ENCODE results near the gene MRPL18.

Gene MRPL18

DNA sequence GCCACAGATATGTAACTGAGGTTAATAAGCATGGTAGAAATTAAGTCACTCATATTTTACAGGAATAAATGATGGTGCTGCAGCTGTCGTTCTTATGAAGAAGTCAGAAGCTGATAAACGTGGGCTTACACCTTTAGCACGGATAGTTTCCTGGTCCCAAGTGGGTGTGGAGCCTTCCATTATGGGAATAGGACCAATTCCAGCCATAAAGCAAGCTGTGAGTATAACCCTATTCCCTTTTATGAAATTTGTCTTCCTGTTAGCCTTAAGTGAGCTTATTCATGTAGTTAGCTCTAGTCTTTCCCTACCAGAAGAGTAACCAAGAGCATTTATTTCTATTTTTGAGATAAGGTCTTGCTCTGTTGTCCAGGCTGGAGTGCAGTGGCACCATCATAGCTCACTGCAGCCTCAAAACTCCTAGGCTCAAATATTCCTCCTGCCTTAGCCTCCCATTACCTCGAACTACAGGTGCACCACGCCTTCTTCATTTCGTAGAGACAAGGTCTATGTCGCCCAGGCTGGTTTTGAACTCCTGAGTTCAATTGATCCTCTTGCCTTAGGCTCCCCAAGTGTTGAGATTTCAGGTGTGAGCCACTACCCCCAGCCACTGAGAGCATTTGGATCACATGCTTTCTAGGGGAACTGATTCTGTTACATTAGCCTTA, 12.9 kb upstream of the MRPL18 start:
- TF ChIP-seq, protein P1, sequence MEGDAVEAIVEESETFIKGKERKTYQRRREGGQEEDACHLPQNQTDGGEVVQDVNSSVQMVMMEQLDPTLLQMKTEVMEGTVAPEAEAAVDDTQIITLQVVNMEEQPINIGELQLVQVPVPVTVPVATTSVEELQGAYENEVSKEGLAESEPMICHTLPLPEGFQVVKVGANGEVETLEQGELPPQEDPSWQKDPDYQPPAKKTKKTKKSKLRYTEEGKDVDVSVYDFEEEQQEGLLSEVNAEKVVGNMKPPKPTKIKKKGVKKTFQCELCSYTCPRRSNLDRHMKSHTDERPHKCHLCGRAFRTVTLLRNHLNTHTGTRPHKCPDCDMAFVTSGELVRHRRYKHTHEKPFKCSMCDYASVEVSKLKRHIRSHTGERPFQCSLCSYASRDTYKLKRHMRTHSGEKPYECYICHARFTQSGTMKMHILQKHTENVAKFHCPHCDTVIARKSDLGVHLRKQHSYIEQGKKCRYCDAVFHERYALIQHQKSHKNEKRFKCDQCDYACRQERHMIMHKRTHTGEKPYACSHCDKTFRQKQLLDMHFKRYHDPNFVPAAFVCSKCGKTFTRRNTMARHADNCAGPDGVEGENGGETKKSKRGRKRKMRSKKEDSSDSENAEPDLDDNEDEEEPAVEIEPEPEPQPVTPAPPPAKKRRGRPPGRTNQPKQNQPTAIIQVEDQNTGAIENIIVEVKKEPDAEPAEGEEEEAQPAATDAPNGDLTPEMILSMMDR (IDR thresholded peaks at IDR 0.05; ENCODE audit: control insufficient read depth, extremely low read depth, insufficient read depth): no peak
- H3K4me3 ChIP-seq (ENCODE audit: low read depth, low read length): no peak overlapping the region
- no peak for DNase-seq (ENCODE audit: low read depth)

DNA sequence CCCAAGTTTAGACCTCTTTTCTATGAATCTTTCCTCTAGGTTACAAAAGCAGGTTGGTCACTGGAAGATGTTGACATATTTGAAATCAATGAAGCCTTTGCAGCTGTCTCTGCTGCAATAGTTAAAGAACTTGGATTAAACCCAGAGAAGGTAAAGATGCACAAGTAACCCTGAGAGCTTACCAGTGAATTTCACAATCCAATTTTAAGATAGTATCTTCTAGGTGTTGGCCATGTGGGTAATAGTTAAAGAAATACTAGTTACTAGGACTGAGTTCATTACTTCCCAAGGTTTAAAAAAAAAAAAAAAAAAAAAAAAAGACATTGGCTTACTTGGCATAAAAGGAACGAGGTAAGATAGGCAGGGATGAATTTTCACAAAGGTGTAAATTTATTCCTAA, 12.1 kb upstream of the MRPL18 start:
- H3K4me3 ChIP-seq (ENCODE audit: low read depth, low read length): no peak overlapping the region
- TF ChIP-seq, protein P1 (IDR thresholded peaks at IDR 0.05; ENCODE audit: control insufficient read depth, extremely low read depth, insufficient read depth): no peak
- no peak for DNase-seq (ENCODE audit: low read depth)

DNA sequence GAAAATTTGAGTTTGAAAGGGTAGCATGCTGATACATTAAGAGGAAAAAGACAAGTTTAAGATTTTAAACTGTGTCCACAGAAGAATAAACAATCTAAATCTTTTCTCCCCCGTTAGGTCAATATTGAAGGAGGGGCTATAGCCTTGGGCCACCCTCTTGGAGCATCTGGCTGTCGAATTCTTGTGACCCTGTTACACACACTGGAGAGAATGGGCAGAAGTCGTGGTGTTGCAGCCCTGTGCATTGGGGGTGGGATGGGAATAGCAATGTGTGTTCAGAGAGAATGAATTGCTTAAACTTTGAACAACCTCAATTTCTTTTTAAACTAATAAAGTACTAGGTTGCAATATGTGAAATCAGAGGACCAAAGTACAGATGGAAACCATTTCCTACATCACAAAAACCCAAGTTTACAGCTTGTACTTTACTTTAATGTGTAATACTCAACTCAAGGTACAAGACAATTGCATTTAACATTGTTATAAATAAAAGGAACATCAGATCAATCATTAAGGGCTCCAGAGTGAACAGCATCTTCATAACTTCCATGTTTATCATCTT, 11.6 kb upstream of the MRPL18 start:
- no peak for DNase-seq (ENCODE audit: low read depth)
- H3K4me3 ChIP-seq (ENCODE audit: low read depth, low read length): no peak overlapping the region
- TF ChIP-seq, protein P1 (IDR thresholded peaks at IDR 0.05; ENCODE audit: control insufficient read depth, extremely low read depth, insufficient read depth): no peak

DNA sequence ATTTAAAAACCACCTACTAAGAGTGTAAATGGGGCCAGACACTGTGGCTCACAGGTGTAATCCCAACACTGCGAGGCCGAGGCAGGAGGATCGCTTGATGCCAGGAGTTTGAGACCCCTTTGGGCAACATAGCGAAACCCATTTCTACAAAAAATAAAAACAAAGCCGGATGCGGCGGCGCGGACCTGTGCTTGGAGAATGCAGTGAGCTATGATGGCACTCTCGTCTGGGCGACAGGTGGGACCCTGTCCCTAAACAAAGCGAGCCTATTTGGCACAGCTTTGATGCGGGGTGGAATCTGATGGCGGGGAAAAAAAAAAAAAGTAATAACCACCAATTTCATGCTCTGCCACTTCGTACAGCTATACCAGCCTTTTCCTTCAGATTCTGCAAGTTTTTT, 2.0 kb upstream of the MRPL18 start:
- TF ChIP-seq, protein P1 (IDR thresholded peaks at IDR 0.05; ENCODE audit: control insufficient read depth, extremely low read depth, insufficient read depth): no peak
- peak overlapping the region; percentile 98 for H3K4me3 ChIP-seq (ENCODE audit: low read depth, low read length)
- no peak for DNase-seq (ENCODE audit: low read depth)

DNA sequence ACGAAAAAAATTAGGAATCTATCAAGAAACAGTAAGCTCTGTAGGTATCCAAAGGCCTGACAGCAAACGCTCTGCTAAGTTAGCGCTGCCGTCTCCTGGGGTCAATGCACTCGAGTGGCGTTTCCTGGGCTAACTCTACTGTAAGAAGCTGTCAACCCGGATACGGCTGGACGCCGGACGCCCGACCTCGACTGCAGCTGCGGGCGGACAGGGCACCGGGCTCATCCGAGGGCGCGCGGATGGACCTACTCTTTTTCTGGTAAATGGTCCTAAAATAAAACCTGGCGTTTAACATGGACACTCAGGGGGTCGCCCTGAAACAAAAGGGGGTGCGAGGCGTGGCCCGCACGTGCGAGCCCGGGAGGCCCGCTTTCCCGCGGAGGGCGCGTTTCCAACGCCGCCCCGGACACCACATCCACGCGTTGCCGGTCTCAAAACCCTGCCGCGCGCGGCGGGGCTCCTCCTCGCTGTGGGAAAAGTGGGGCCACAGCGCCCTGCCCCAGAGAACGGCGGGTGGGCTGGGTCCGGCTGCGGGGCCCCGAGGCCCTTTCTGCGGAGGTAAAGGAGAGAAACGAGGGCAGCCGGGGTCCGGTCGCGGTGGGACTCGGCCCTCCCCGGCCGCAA, 1.4 kb upstream of the MRPL18 start:
- no peak for DNase-seq (ENCODE audit: low read depth)
- TF ChIP-seq, protein P1 (IDR thresholded peaks at IDR 0.05; ENCODE audit: control insufficient read depth, extremely low read depth, insufficient read depth): no peak
- H3K4me3 ChIP-seq (ENCODE audit: low read depth, low read length): peak overlapping the region; percentile 98

DNA sequence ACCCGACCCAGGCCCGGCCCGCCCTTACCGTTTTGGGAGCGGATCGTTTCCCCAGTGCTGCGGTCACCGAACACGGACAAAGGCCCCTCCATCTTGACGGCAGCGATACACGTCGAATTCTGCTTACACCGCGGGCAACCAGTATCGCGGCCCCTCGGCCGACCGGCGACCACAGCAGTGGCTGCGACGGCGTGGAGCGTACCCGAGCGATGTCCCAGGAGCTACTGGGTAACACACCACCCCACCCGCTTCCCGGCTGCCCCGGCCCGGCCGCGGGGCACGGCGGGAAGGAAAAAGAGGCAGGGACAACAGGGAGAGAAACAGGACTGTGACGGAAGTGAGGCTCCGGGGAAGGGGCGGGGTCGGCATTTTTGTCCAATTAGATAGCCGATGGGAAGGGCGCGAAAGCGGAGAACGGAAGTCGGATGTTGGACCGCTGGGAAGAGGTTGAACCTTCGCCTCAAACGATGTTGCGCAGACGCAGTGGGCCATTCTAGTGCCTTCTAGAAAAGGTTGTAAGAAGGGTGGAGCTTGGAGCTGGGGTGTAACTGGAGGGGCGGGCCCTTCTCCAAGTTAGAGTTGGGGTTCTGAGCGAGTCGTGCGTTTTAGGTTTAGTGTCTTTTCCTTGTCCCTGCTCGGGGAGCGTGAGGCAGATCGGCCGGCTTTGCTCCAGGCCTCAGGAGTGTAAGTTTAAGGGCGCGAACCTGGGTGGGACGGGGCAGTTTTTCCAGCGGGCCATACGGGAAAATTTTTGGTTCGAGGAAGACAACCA, 704 bp upstream of the MRPL18 start, which contains the start of gene TCP1:
Gene TCP1 (minus strand): TSS at position 226 of the 772 bp plus-strand sequence. CDS start 134 bp downstream, at position 92.
- peak within 1 kb of the TSS; percentile 98 for H3K4me3 ChIP-seq (ENCODE audit: low read depth, low read length)
- DNase-seq (ENCODE audit: low read depth): peak; percentile 99
- TF ChIP-seq, protein P1 (IDR thresholded peaks at IDR 0.05; ENCODE audit: control insufficient read depth, extremely low read depth, insufficient read depth): no peak

All from LNCaP clone FGC (cell line).